Measurements from ENCODE around the gene KRT83. TPM values are rescaled to one million over a fixed set of nuclear protein-coding genes. Genes with fewer than 3 reads are reported as not detected.

The KRT83 gene
- polyA plus RNA-seq, 1 of the 3 experiments (the other 2 are of a cell fraction) = 0.03 TPM

DNA sequence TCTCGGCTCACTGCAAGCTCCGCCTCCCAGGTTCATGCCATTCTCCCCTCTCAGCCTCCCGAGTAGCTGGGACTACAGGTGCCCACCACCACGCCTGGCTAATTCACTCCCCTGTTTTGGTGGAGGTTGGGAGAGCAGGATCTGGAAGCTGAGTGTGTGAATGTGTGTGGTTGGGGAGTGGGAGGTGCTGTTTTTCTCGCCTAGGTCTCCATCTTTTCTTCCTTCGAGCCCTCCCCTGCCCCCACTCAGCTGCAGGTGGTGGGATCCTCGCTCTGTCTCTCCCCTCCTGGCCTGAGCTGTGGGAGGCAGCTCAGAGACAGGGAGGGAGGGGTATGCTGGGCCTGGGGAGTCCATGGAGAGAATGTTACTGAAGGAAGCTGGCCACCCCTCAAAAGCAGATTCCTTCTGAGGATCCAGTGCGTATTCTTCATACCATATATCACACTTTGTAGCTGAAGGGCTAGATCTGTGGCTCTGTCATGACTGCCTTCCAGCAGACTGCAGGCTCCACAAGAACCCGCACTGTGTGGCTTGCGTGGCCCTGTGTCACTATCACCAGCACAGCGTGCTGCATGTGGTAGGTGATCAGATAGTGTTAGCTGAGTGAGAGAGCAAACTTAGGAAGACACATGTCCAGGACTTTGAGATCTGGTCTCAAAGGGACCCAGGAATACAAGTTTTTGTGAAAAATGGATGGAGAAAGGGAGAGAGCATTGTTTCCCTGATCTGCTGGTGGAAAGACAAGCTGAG lies 2.8 kb downstream of the KRT83 start:
- Histone ChIP-seq H3K27ac (ENCODE audit: low read depth in 2 of 2, low read length in 1 of 2) (no peak overlapping the region), H3K9me2 (no peaks in the 10 kb centered on the region), H2AFZ (ENCODE audit: low read depth) (no peak overlapping the region), H3K4me2 (no peak overlapping the region), H4K20me1 (ENCODE audit: insufficient read depth) (no peaks in the 10 kb centered on the region), H3K9me3 (no peaks in the 10 kb centered on the region), H3K4me1 (ENCODE audit: control insufficient read depth in 1 of 2, insufficient read depth in 2 of 2, low read depth in 1 of 2, low read length in 1 of 2) (no peaks in the 10 kb centered on the region), H3K9ac (no peak overlapping the region), H3F3A (replicated peaks; ENCODE audit: insufficient read depth) (no peaks in the 10 kb centered on the region), H3K4me3 (ENCODE audit: low read depth in 2 of 2, low read length in 1 of 2) (no peak overlapping the region), H3K36me3 (replicated peaks in 1 of 2; ENCODE audit: control insufficient read depth in 1 of 2, insufficient read depth in 2 of 2, low read length in 1 of 2) (no peaks in the 10 kb centered on the region), H3K79me2 (ENCODE audit: insufficient read depth) (no peaks in the 10 kb centered on the region), H3K27me3 (ENCODE audit: insufficient read depth) (no peaks in the 10 kb centered on the region; the same call in 1 of the 2 replicates)
- CTCF ChIA-PET = interaction anchor here (0.7 to 12.6 kb wide), 18 partner anchors 8 to 561 kb away, joined by 3 to 218 read pairs (median 5); no protein-coding TSS in a partner anchor
- no peak for DNase-seq
- no peak for TF ChIP-seq TCF12 (IDR thresholded peaks at IDR 0.05)
- no peak for TF ChIP-seq ELF1 (IDR thresholded peaks at IDR 0.05)
- TF ChIP-seq NRF1 (IDR thresholded peaks at IDR 0.05; ENCODE audit: low read depth, low read length) = no peak
- no peak for TF ChIP-seq RXRA (IDR thresholded peaks at IDR 0.05; ENCODE audit: borderline replicate concordance, low read depth)
- no peak for TF ChIP-seq JUND (IDR thresholded peaks at IDR 0.05)
- TF ChIP-seq RCOR1 (IDR thresholded peaks at IDR 0.05; ENCODE audit: low read length) = no peak
- TF ChIP-seq, protein P1, sequence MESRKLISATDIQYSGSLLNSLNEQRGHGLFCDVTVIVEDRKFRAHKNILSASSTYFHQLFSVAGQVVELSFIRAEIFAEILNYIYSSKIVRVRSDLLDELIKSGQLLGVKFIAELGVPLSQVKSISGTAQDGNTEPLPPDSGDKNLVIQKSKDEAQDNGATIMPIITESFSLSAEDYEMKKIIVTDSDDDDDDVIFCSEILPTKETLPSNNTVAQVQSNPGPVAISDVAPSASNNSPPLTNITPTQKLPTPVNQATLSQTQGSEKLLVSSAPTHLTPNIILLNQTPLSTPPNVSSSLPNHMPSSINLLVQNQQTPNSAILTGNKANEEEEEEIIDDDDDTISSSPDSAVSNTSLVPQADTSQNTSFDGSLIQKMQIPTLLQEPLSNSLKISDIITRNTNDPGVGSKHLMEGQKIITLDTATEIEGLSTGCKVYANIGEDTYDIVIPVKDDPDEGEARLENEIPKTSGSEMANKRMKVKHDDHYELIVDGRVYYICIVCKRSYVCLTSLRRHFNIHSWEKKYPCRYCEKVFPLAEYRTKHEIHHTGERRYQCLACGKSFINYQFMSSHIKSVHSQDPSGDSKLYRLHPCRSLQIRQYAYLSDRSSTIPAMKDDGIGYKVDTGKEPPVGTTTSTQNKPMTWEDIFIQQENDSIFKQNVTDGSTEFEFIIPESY (IDR thresholded peaks at IDR 0.05; ENCODE audit: borderline replicate concordance, low read depth) = no peak
- no peak for TF ChIP-seq MEF2A (IDR thresholded peaks at IDR 0.05; ENCODE audit: borderline replicate concordance, low read depth)
- no peak for TF ChIP-seq FOXJ3 (CRISPR knock-in tag; IDR thresholded peaks at IDR 0.05)
- TF ChIP-seq FOXM1 (IDR thresholded peaks at IDR 0.05; ENCODE audit: low read depth) = no peak
- TF ChIP-seq, protein P2, sequence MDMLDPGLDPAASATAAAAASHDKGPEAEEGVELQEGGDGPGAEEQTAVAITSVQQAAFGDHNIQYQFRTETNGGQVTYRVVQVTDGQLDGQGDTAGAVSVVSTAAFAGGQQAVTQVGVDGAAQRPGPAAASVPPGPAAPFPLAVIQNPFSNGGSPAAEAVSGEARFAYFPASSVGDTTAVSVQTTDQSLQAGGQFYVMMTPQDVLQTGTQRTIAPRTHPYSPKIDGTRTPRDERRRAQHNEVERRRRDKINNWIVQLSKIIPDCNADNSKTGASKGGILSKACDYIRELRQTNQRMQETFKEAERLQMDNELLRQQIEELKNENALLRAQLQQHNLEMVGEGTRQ (IDR thresholded peaks at IDR 0.05; ENCODE audit: borderline replicate concordance, low read depth, low read length) = no peak
- 61% methylated on average over 11 of the region's 11 CpGs for WGBS (ENCODE audit: low lambda C conversion rate)
- POLR2A ChIA-PET = no interaction called here

DNA sequence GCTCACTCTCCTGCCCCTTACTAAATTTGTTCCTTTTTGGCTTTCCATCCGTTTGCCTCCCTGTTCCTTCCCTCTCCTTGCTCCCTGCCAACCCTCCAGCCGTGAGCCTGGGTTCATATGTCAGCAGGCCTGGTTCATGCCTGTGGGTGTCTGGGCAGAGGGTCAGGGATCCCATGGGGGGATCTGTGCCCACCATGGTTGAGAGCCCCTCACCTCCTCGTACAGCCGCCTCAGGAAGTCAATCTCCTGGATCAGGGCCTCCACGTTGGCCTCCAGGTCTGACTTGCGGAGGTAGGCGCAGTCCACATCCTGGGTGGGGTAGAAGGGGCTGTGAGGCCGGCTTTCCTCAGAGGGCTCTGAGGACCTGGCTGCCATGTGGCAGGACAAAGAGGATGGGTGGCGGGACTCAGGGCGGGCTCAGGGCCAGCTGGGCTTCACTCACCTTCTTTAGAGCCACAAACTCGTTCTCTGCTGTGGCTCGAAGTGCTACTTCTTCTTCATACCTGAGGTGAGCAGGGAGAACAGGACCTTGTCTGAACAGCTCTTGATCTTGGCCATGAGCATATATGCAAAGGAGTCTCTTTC lies 3.6 kb downstream of the KRT83 start:
- CTCF ChIA-PET = interaction anchor here (1.8 to 13.3 kb wide), 6 partner anchors 6 to 562 kb away, joined by 6 to 218 read pairs (median 30); partner anchors contain the start of gene KRT83
- no peak overlapping the region for H3K4me3 ChIP-seq (ENCODE audit: low read depth in 2 of 2, low read length in 1 of 2)
- no peaks in the 10 kb centered on the region; the same call in 1 of the 2 replicates for H3K27me3 ChIP-seq (ENCODE audit: insufficient read depth)
- H3K36me3 ChIP-seq (replicated peaks in 1 of 2; ENCODE audit: control insufficient read depth in 1 of 2, insufficient read depth in 2 of 2, low read length in 1 of 2) = no peaks in the 10 kb centered on the region
- no peak for DNase-seq
- no peak overlapping the region for H2AFZ ChIP-seq (ENCODE audit: low read depth)
- POLR2A ChIA-PET = no interaction called here
- no peaks in the 10 kb centered on the region for H3K4me1 ChIP-seq (ENCODE audit: control insufficient read depth in 1 of 2, insufficient read depth in 2 of 2, low read depth in 1 of 2, low read length in 1 of 2)
- no peaks in the 10 kb centered on the region for H3K79me2 ChIP-seq (ENCODE audit: insufficient read depth)
- H3K9ac ChIP-seq = no peak overlapping the region
- H3F3A ChIP-seq (replicated peaks; ENCODE audit: insufficient read depth) = no peaks in the 10 kb centered on the region
- no peak overlapping the region for H3K4me2 ChIP-seq
- no peaks in the 10 kb centered on the region for H3K9me2 ChIP-seq
- H4K20me1 ChIP-seq (ENCODE audit: insufficient read depth) = no peaks in the 10 kb centered on the region
- no peak overlapping the region for H3K27ac ChIP-seq (ENCODE audit: low read depth in 2 of 2, low read length in 1 of 2)
- 62% methylated on average over 12 of the region's 12 CpGs for WGBS (ENCODE audit: low lambda C conversion rate)
- no peak for TF ChIP-seq SIN3A (IDR thresholded peaks at IDR 0.05; ENCODE audit: borderline replicate concordance, low read depth, low read length)
- no peak for TF ChIP-seq SMC3 (IDR thresholded peaks at IDR 0.05; ENCODE audit: low read depth, low read length)
- TF ChIP-seq, protein P3, sequence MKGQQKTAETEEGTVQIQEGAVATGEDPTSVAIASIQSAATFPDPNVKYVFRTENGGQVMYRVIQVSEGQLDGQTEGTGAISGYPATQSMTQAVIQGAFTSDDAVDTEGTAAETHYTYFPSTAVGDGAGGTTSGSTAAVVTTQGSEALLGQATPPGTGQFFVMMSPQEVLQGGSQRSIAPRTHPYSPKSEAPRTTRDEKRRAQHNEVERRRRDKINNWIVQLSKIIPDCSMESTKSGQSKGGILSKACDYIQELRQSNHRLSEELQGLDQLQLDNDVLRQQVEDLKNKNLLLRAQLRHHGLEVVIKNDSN (IDR thresholded peaks at IDR 0.05; ENCODE audit: borderline replicate concordance, low read depth) = no peak
- TF ChIP-seq GATA2 (CRISPR knock-in tag; IDR thresholded peaks at IDR 0.05) = no peak
- TF ChIP-seq, protein P4, sequence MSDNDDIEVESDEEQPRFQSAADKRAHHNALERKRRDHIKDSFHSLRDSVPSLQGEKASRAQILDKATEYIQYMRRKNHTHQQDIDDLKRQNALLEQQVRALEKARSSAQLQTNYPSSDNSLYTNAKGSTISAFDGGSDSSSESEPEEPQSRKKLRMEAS (IDR thresholded peaks at IDR 0.05; ENCODE audit: low read depth) = no peak
- no peak for TF ChIP-seq FOXM1 (IDR thresholded peaks at IDR 0.05; ENCODE audit: low read depth)
- TF ChIP-seq ELF1 (IDR thresholded peaks at IDR 0.05) = no peak
- no peak for TF ChIP-seq MEF2A (IDR thresholded peaks at IDR 0.05; ENCODE audit: borderline replicate concordance, low read depth)
- TF ChIP-seq MXI1 (IDR thresholded peaks at IDR 0.05; ENCODE audit: low read depth, low read length) = no peak
- no peaks in the 10 kb centered on the region for H3K9me3 ChIP-seq

Data from SK-N-SH (cell line).